Endothelial cell of umbilical vein (primary cell): Measurements from ENCODE around the gene PRUNE2. TPM values are rescaled to one million over a fixed set of nuclear protein-coding genes. Genes with fewer than 3 reads are reported as not detected.

Experiments
- BruUV-seq: library from RNA; stranded (reverse); fragments of 400-500 nt; replicated peaks from 2 replicates; lab custom pipeline; 2021; lab: Mats Ljungman, UMichigan
- CTCF ChIA-PET: fragments of 300-600, 350-600 bp; sonication (Branson Sonifier 250); formaldehyde crosslinking; loops from one replicate; lab custom pipeline; 2021; ENCODE audit warnings: antibody characterized with exemption, inconsistent platforms; lab: Charles Lee
- POLR2A ChIA-PET: fragments of 300-600, 350-600 bp; sonication (Branson Sonifier 250); formaldehyde crosslinking; loops from one replicate; lab custom pipeline; 2021; ENCODE audit warnings: antibody characterized with exemption, inconsistent platforms; lab: Charles Lee
- DNase-seq: peaks from one replicate; pipeline ENCODE4 v3.0.0-alpha.2; 2011; ENCODE audit warnings: low read depth, low spot score
- FAIRE-seq: peaks from 2 replicates; lab custom pipeline; 2011; peaks lifted over from hg19 to GRCh38; lab: Jason Lieb, UNC
- H2AFZ ChIP-seq: 2 replicates; pipeline ENCODE4 v1.6.0; 2012; ENCODE audit warnings: low read depth, low read length, control low read depth, inconsistent platforms
- H3K27ac ChIP-seq: 2 replicates; pipeline ENCODE4 v1.5.1; 2011; ENCODE audit warnings: low read depth, mild to moderate bottlenecking, control low read depth, low read length, moderate library complexity; ENCODE audit not compliant: insufficient read depth
- H3K27me3 ChIP-seq, 2 experiments: 2 replicates each; pipeline versions ENCODE4 v1.6.0 to v1.6.1; 2011; ENCODE audit warnings: low read length in 2 of 2, mixed read lengths in 1 of 2; ENCODE audit not compliant: control insufficient read depth in 2 of 2, insufficient read depth in 2 of 2
- H3K36me3 ChIP-seq, 2 experiments: 2 replicates in 1 of 2; 3 replicates in 1 of 2; pipeline ENCODE4 v1.5.1; 2011; ENCODE audit warnings: low read length in 2 of 2, mild to moderate bottlenecking in 1 of 2, moderate library complexity in 1 of 2; ENCODE audit not compliant: control insufficient read depth in 2 of 2, insufficient read depth in 2 of 2; ENCODE audit errors: extremely low read depth in 1 of 2
- H3K4me1 ChIP-seq: 3 replicates; pipeline ENCODE4 v1.5.1; 2011; ENCODE audit warnings: mild to moderate bottlenecking, low read length; ENCODE audit not compliant: control insufficient read depth, insufficient read depth; ENCODE audit errors: extremely low read depth
- H3K4me2 ChIP-seq: 2 replicates; pipeline ENCODE4 v1.6.1; 2011; ENCODE audit warnings: low read length, control low read depth, mixed read lengths; ENCODE audit not compliant: insufficient read depth
- H3K4me3 ChIP-seq, 3 experiments: fragments of 200-600 bp in 1 of 3; sonication (generic), shearing (Covaris generic) in 1 of 3; replicated peaks in 1 of 3; 2 replicates each; pipeline ENCODE4 v1.5.1; 2011 to 2016; ENCODE audit warnings: control low read depth in 3 of 3, low read length in 3 of 3, mild to moderate bottlenecking in 2 of 3, inconsistent platforms in 1 of 3, low read depth in 1 of 3, moderate library complexity in 1 of 3; ENCODE audit not compliant: insufficient read depth in 1 of 3
- H3K79me2 ChIP-seq: 2 replicates; pipeline ENCODE4 v1.6.0; 2012; ENCODE audit warnings: low read length, inconsistent platforms; ENCODE audit not compliant: control insufficient read depth, insufficient read depth
- H3K9ac ChIP-seq: replicated peaks from 2 replicates; pipeline ENCODE3; 2011; ENCODE audit warnings: low read length, control low read depth; ENCODE audit not compliant: insufficient read depth; ENCODE audit errors: extremely low read depth
- H3K9me1 ChIP-seq: replicated peaks from 3 replicates; pipeline ENCODE4 v1.6.0; 2011; ENCODE audit warnings: mild to moderate bottlenecking, low read length; ENCODE audit not compliant: control insufficient read depth, insufficient read depth; ENCODE audit errors: extremely low read depth
- H3K9me3 ChIP-seq: replicated peaks from 2 replicates; pipeline ENCODE4 v1.5.1; 2012; ENCODE audit warnings: low read length, inconsistent platforms; ENCODE audit not compliant: control insufficient read depth, insufficient read depth
- H4K20me1 ChIP-seq: replicated peaks from 2 replicates; pipeline ENCODE3; 2011; ENCODE audit warnings: mild to moderate bottlenecking, low read length; ENCODE audit not compliant: control insufficient read depth, insufficient read depth; ENCODE audit errors: extremely low read depth
- FOS ChIP-seq: IDR thresholded peaks from 2 replicates; pipeline ENCODE4 v1.6.1; 2011; ENCODE audit warnings: mild to moderate bottlenecking, low read length, moderate library complexity, borderline replicate concordance; ENCODE audit not compliant: insufficient read depth
- GATA2 ChIP-seq: IDR thresholded peaks from 2 replicates; pipeline ENCODE4 v1.7.0; 2011; ENCODE audit warnings: low read depth, mild to moderate bottlenecking, moderate library complexity, mixed read lengths, low read length; ENCODE audit not compliant: insufficient read length, insufficient read depth
- MYC ChIP-seq: IDR thresholded peaks from one replicate; pipeline ENCODE4 v1.6.1; 2011; ENCODE audit warnings: mild to moderate bottlenecking, low read depth, low read length
- POLR2A ChIP-seq: IDR thresholded peaks from 2 replicates; pipeline ENCODE4 v1.6.1; 2012; ENCODE audit warnings: low read depth, mild to moderate bottlenecking, control low read depth, low read length
- POLR2AphosphoS5 ChIP-seq: IDR thresholded peaks from 2 replicates; pipeline ENCODE4 v1.6.1; 2012; ENCODE audit warnings: low read depth, mild to moderate bottlenecking, control low read depth, low read length, moderate library complexity; ENCODE audit not compliant: insufficient read depth
- dilution Hi-C: fragments of 300-500 bp; cut with MboI; formaldehyde crosslinking; loops from one replicate; pipeline ENCODE4 v1.15.0; 2019; ENCODE audit warnings: low sequenced_read_pairs; ENCODE audit not compliant: extremely low pct_ligation_motif_present
- intact Hi-C: fragments of 100-400 bp; cut with micrococcal nuclease; formaldehyde crosslinking; loops from one replicate; pipeline ENCODE4 v1.10.0; 2022
- polyA plus RNA-seq, 4 experiments: library from polyadenylated mRNA; depleted of rRNA in 3 of 4; stranded (reverse) in 3 of 4; unstranded in 1 of 4; fragments of >200 nt; gene quantifications; 2 replicates each; pipeline versions ENCODE4 v1.2.1 to v1.2.3, GENCODE V29; 2011 to 2012; ENCODE audit warnings: missing spikeins in 1 of 4
- total RNA-seq: library from RNA; stranded (reverse); gene quantifications from 2 replicates; pipeline ENCODE4 v1.2.3, GENCODE V29; 2021
- TF ChIP-seq, protein P1 (sequence below): IDR thresholded peaks from 2 replicates; pipeline ENCODE4 v1.6.1; 2011; ENCODE audit not compliant: insufficient read depth, insufficient read length
- TF ChIP-seq, protein P2 (sequence below), 2 donors: IDR thresholded peaks; 1 replicate in 1 of 2; 2 replicates in 1 of 2; pipeline ENCODE4 v1.5.1; 2011; ENCODE audit warnings: low read length in 2 of 2, mild to moderate bottlenecking in 2 of 2, moderate library complexity in 2 of 2, control low read depth in 1 of 2, inconsistent platforms in 1 of 2, low read depth in 1 of 2; ENCODE audit not compliant: insufficient read depth in 1 of 2; ENCODE audit errors: extremely low read depth in 1 of 2

The PRUNE2 gene
- total and polyA plus RNA-seq, 2 donors (not counting 3 experiments of a cell fraction or from before 2014, with no cell fraction given): 15.8 to 21.7 TPM

GRCh38 chr9:76718166-76718565 lies 187.7 kb downstream of the PRUNE2 start:
- Histone ChIP-seq H3K4me3 (no peak overlapping the region), H3K27me3 (peaks cover 2 to 5% of the 10 kb centered on the region in 2 experiments), H2AFZ (no peak overlapping the region), H3K79me2 (no peaks in the 10 kb centered on the region), H3K4me2 (no peak overlapping the region), H3K9ac (no peak overlapping the region), H3K9me1 (no peaks in the 10 kb centered on the region), H3K27ac (no peak overlapping the region), H3K36me3 (no peaks in the 10 kb centered on the region), H3K4me1 (peaks cover 30% of the 10 kb centered on the region), H4K20me1 (no peaks in the 10 kb centered on the region), H3K9me3 (no peaks in the 10 kb centered on the region)
- BruUV-seq: no TSS peak
- ChIA-PET POLR2A (no interaction called here), CTCF (interaction anchor here (1.8 kb wide), 1 partner anchor 11 kb away, joined by 5 read pairs; no protein-coding TSS in a partner anchor)
- dilution Hi-C loops (no loop called here), intact Hi-C loops (loop anchor here (5.0 kb wide), 1 partner anchor 396 kb away; no protein-coding TSS in a partner anchor)
- FAIRE-seq (no peak), DNase-seq (no peak)
- TF ChIP-seq FOS: no peak
- TF ChIP-seq, protein P1, sequence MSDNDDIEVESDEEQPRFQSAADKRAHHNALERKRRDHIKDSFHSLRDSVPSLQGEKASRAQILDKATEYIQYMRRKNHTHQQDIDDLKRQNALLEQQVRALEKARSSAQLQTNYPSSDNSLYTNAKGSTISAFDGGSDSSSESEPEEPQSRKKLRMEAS: no peak
- no peak for TF ChIP-seq POLR2A
- no peak for TF ChIP-seq GATA2
- TF ChIP-seq, protein P2, sequence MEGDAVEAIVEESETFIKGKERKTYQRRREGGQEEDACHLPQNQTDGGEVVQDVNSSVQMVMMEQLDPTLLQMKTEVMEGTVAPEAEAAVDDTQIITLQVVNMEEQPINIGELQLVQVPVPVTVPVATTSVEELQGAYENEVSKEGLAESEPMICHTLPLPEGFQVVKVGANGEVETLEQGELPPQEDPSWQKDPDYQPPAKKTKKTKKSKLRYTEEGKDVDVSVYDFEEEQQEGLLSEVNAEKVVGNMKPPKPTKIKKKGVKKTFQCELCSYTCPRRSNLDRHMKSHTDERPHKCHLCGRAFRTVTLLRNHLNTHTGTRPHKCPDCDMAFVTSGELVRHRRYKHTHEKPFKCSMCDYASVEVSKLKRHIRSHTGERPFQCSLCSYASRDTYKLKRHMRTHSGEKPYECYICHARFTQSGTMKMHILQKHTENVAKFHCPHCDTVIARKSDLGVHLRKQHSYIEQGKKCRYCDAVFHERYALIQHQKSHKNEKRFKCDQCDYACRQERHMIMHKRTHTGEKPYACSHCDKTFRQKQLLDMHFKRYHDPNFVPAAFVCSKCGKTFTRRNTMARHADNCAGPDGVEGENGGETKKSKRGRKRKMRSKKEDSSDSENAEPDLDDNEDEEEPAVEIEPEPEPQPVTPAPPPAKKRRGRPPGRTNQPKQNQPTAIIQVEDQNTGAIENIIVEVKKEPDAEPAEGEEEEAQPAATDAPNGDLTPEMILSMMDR (IDR thresholded peaks at IDR 0.05; ENCODE audit: extremely low read depth in 1 of 2, insufficient read depth in 1 of 2, low read depth in 1 of 2, low read length in 2 of 2): no peak
- TF ChIP-seq MYC: no peak
- no peak for TF ChIP-seq POLR2AphosphoS5
